Adrenal gland (tissue), 5 donors: ENCODE results near the gene SLC44A4.

Experiments used
- POLR2A ChIP-seq, 2 donors: fragments of 450-650 bp; IDR thresholded peaks; one replicate each; pipeline ENCODE4 v1.6.1; 2017; ENCODE audit warnings: antibody characterized with exemption in 2 of 2, mild to moderate bottlenecking in 2 of 2, moderate library complexity in 1 of 2
- TF ChIP-seq, protein P1 (sequence below), 6 experiments: fragments of 450-650 bp in 4 of 6; fragments of 200-600 bp in 2 of 6; sonication (generic) in 1 of 6; IDR thresholded peaks; 1 replicate in 5 of 6; 2 replicates in 1 of 6; pipeline versions ENCODE4 v1.5.1 to v1.8.0; 2016 to 2021; ENCODE audit warnings: antibody characterized with exemption in 6 of 6, mild to moderate bottlenecking in 2 of 6, moderate library complexity in 1 of 6
- donor health status: DM: no; HTN: no; CAD: no.

DNA sequence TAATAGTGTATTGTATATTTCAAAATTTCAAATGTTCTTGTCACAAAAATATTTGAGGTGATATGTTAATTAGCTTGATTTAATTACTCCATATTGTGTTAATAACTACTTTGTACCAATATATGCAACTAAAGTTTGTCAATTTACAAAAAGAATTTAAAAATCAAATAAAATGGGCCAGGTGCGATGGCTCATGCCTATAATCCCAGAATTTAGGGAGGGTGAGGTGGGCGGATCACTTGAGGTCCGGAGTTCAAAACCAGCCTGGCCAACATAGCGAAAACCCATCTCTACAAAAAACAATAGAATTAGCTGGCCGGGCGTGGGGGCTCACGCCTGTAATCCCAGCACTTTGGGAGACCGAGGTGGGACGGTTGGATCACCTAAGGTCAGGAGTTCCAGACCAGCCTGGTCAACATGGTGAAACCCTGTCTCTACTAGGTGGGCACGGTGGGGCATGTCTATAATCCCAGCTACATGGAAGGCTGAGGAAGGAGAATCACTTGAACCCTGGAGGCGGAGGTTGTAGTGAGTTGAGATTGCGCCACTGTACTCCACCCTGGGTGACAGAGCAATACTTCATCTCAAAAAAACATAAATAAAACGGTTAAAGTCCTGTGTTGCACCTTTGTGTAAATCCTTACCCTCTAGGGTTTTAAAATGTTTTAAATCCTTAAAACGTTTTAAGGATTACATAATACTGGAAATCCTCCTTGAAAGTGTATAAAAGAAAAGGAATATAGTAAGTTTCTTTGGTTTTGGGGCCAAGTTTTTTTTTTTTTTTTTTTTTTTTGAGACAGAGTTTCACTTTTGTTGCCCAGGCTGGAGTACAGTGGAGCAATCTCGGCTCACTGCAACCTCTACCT is 47.2 kb downstream of the SLC44A4 start:
- TF ChIP-seq, protein P1, sequence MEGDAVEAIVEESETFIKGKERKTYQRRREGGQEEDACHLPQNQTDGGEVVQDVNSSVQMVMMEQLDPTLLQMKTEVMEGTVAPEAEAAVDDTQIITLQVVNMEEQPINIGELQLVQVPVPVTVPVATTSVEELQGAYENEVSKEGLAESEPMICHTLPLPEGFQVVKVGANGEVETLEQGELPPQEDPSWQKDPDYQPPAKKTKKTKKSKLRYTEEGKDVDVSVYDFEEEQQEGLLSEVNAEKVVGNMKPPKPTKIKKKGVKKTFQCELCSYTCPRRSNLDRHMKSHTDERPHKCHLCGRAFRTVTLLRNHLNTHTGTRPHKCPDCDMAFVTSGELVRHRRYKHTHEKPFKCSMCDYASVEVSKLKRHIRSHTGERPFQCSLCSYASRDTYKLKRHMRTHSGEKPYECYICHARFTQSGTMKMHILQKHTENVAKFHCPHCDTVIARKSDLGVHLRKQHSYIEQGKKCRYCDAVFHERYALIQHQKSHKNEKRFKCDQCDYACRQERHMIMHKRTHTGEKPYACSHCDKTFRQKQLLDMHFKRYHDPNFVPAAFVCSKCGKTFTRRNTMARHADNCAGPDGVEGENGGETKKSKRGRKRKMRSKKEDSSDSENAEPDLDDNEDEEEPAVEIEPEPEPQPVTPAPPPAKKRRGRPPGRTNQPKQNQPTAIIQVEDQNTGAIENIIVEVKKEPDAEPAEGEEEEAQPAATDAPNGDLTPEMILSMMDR (IDR thresholded peaks at IDR 0.05): no peak
- no peak for TF ChIP-seq POLR2A (IDR thresholded peaks at IDR 0.05)
